ENCODE data around the gene ANK2.

The ANK2 gene

GRCh38 chr4:113383111-113383785 is 333.8 kb downstream of the ANK2 start:
- Histone ChIP-seq H3K4me2 (no peak overlapping the region), H4K20me1 (ENCODE audit: insufficient read depth) (no peaks in the 10 kb centered on the region), H3K27me3 (ENCODE audit: insufficient read depth, low read depth) (no peaks in the 10 kb centered on the region), H2AFZ (ENCODE audit: low read depth) (no peak overlapping the region), H3K79me2 (ENCODE audit: insufficient read depth, low read depth) (no peaks in the 10 kb centered on the region), H3K27ac (no peak overlapping the region), H3K4me1 (ENCODE audit: low read depth, poor library complexity, severe bottlenecking) (no peaks in the 10 kb centered on the region), H3K36me3 (ENCODE audit: insufficient read depth) (no peaks in the 10 kb centered on the region), H3K4me3 (IDR thresholded peaks at IDR 0.05; ENCODE audit: insufficient read depth, low read depth, low read length) (no peak overlapping the region), H3K9ac (no peak overlapping the region)
- TF ChIP-seq CTCF (conservative IDR thresholded peaks at IDR 0.05; ENCODE audit: low read depth, low read length): no peak

GRCh38 chr4:113384600-113384999 is 335.1 kb downstream of the ANK2 start:
- no peak overlapping the region for H3K4me2 ChIP-seq
- H3K36me3 ChIP-seq (ENCODE audit: insufficient read depth): no peaks in the 10 kb centered on the region
- H3K27me3 ChIP-seq (ENCODE audit: insufficient read depth, low read depth): no peaks in the 10 kb centered on the region
- no peak for TF ChIP-seq CTCF (conservative IDR thresholded peaks at IDR 0.05; ENCODE audit: low read depth, low read length)
- H4K20me1 ChIP-seq (ENCODE audit: insufficient read depth): no peaks in the 10 kb centered on the region
- H3K27ac ChIP-seq: no peak overlapping the region
- no peak overlapping the region for H3K9ac ChIP-seq
- H2AFZ ChIP-seq (ENCODE audit: low read depth): no peak overlapping the region
- H3K4me1 ChIP-seq (ENCODE audit: low read depth, poor library complexity, severe bottlenecking): no peaks in the 10 kb centered on the region
- H3K79me2 ChIP-seq (ENCODE audit: insufficient read depth, low read depth): no peaks in the 10 kb centered on the region
- H3K4me3 ChIP-seq (IDR thresholded peaks at IDR 0.05; ENCODE audit: insufficient read depth, low read depth, low read length): no peak overlapping the region

GRCh38 chr4:113385281-113385899 is 335.9 kb downstream of the ANK2 start:
- Histone ChIP-seq H3K36me3 (ENCODE audit: insufficient read depth) (no peaks in the 10 kb centered on the region), H3K27me3 (ENCODE audit: insufficient read depth, low read depth) (no peaks in the 10 kb centered on the region), H3K27ac (no peak overlapping the region), H3K4me1 (ENCODE audit: low read depth, poor library complexity, severe bottlenecking) (no peaks in the 10 kb centered on the region), H4K20me1 (ENCODE audit: insufficient read depth) (no peaks in the 10 kb centered on the region), H3K4me2 (no peak overlapping the region), H2AFZ (ENCODE audit: low read depth) (no peak overlapping the region), H3K79me2 (ENCODE audit: insufficient read depth, low read depth) (no peaks in the 10 kb centered on the region), H3K4me3 (IDR thresholded peaks at IDR 0.05; ENCODE audit: insufficient read depth, low read depth, low read length) (no peak overlapping the region), H3K9ac (no peak overlapping the region)
- TF ChIP-seq CTCF (conservative IDR thresholded peaks at IDR 0.05; ENCODE audit: low read depth, low read length): no peak

- H3K4me1 ChIP-seq (ENCODE audit: low read depth, poor library complexity, severe bottlenecking): no peaks in the 10 kb centered on the region
- H3K4me2 ChIP-seq: no peak overlapping the region
- H3K4me3 ChIP-seq (IDR thresholded peaks at IDR 0.05; ENCODE audit: insufficient read depth, low read depth, low read length): no peak overlapping the region
- no peak overlapping the region for H3K27ac ChIP-seq
- H3K79me2 ChIP-seq (ENCODE audit: insufficient read depth, low read depth): no peaks in the 10 kb centered on the region
- no peak overlapping the region for H2AFZ ChIP-seq (ENCODE audit: low read depth)
- no peaks in the 10 kb centered on the region for H3K27me3 ChIP-seq (ENCODE audit: insufficient read depth, low read depth)
- H3K36me3 ChIP-seq (ENCODE audit: insufficient read depth): no peaks in the 10 kb centered on the region
- no peak for TF ChIP-seq CTCF (conservative IDR thresholded peaks at IDR 0.05; ENCODE audit: low read depth, low read length)
- H4K20me1 ChIP-seq (ENCODE audit: insufficient read depth): no peaks in the 10 kb centered on the region
- no peak overlapping the region for H3K9ac ChIP-seq
Observed at GRCh38 chr4:113389160-113389559, 339.7 kb downstream of the ANK2 start.
